ENCODE results near the gene LMX1B. TPM values are rescaled to one million over a fixed set of nuclear protein-coding genes. Genes with fewer than 3 reads are reported as not detected.

The LMX1B gene
- total RNA-seq, 2 donors from 2014 or later, result 0.74 to 1.3 TPM

- Histone ChIP-seq H3K36me3 (no peaks in the 10 kb centered on the region), H3K4me1 (no peaks in the 10 kb centered on the region)
- no peak for DNase-seq (ENCODE audit: low spot score)
Measured at GRCh38 chr9:126696401-126697145, 82.8 kb downstream of the LMX1B start.

GRCh38 chr9:126697330-126697729 is 83.6 kb downstream of the LMX1B start:
- no peak for TF ChIP-seq CTCF (IDR thresholded peaks at IDR 0.05)
- Histone ChIP-seq H3K4me3 (no peak overlapping the region), H3K4me1 (no peaks in the 10 kb centered on the region), H3K27ac (no peak overlapping the region), H3K36me3 (no peaks in the 10 kb centered on the region), H3K9me3 (no peaks in the 10 kb centered on the region), H3K27me3 (no peaks in the 10 kb centered on the region)
- DNase-seq (ENCODE audit: low spot score), result no peak

More at GRCh38 chr9:126696401-126697145, 82.8 kb downstream of the LMX1B start:
- TF ChIP-seq CTCF (IDR thresholded peaks at IDR 0.05), result no peak
- no peak overlapping the region for H3K4me3 ChIP-seq
- H3K27ac ChIP-seq, result no peak overlapping the region
- no peaks in the 10 kb centered on the region for H3K9me3 ChIP-seq
- no peaks in the 10 kb centered on the region for H3K27me3 ChIP-seq

GRCh38 chr9:126698251-126698650 is 84.5 kb downstream of the LMX1B start:
- Histone ChIP-seq H3K27me3 (peaks cover 0 to 6% of the 10 kb centered on the region in 2 donors), H3K4me1 (no peaks in the 10 kb centered on the region), H3K4me3 (no peak overlapping the region), H3K27ac (no peak overlapping the region), H3K36me3 (no peaks in the 10 kb centered on the region), H3K9me3 (no peaks in the 10 kb centered on the region)
- no peak for TF ChIP-seq CTCF (IDR thresholded peaks at IDR 0.05)
- no peak for DNase-seq (ENCODE audit: low spot score)

- H3K27me3 ChIP-seq, result peaks cover 0 to 11% of the 10 kb centered on the region in 2 donors
- no peaks in the 10 kb centered on the region for H3K9me3 ChIP-seq
- no peaks in the 10 kb centered on the region for H3K4me1 ChIP-seq
- TF ChIP-seq CTCF (IDR thresholded peaks at IDR 0.05), result no peak
- H3K36me3 ChIP-seq, result no peaks in the 10 kb centered on the region
- H3K4me3 ChIP-seq, result no peak overlapping the region
- no peak for DNase-seq (ENCODE audit: low spot score)
- H3K27ac ChIP-seq, result no peak overlapping the region
Measured at GRCh38 chr9:126698756-126699155, 85.0 kb downstream of the LMX1B start.

- peaks cover 0 to 13% of the 10 kb centered on the region in 2 donors for H3K27me3 ChIP-seq
- peaks cover 0 to 5% of the 10 kb centered on the region in 2 donors for H3K4me1 ChIP-seq
- no peak overlapping the region for H3K4me3 ChIP-seq
- no peaks in the 10 kb centered on the region for H3K36me3 ChIP-seq
- no peak for TF ChIP-seq CTCF (IDR thresholded peaks at IDR 0.05)
- H3K9me3 ChIP-seq, result no peaks in the 10 kb centered on the region
- H3K27ac ChIP-seq, result no peak overlapping the region
- DNase-seq (ENCODE audit: low spot score), result no peak
Measured at GRCh38 chr9:126699401-126699881, 85.7 kb downstream of the LMX1B start.

Data from right atrium auricular region (tissue), 2 donors.